Vagina (tissue), 2 donors: ENCODE measurements around the gene CLTB.

ENCODE experiments used
- POLR2A ChIP-seq, 2 donors: fragments of 450-650 bp; IDR thresholded peaks; one replicate each; pipeline ENCODE4 v1.6.1; 2017; ENCODE audit warnings: antibody characterized with exemption in 2 of 2, mild to moderate bottlenecking in 2 of 2, moderate library complexity in 2 of 2
- POLR2AphosphoS5 ChIP-seq, 2 donors: sonication (generic); formaldehyde crosslinking; IDR thresholded peaks; one replicate each; pipeline ENCODE4 v1.9.0; 2017; ENCODE audit warnings: antibody characterized with exemption in 2 of 2, mild to moderate bottlenecking in 2 of 2, low read depth in 1 of 2; ENCODE audit not compliant: insufficient read depth in 1 of 2
- TF ChIP-seq, protein P1 (sequence below), 3 experiments: fragments of 450-650 bp in 2 of 3; fragments of 200-600 bp in 1 of 3; sonication (generic) in 1 of 3; IDR thresholded peaks; one replicate each; pipeline ENCODE4 v1.5.1; 2017 to 2019; ENCODE audit warnings: antibody characterized with exemption in 3 of 3, mild to moderate bottlenecking in 2 of 3, moderate library complexity in 2 of 3

DNA sequence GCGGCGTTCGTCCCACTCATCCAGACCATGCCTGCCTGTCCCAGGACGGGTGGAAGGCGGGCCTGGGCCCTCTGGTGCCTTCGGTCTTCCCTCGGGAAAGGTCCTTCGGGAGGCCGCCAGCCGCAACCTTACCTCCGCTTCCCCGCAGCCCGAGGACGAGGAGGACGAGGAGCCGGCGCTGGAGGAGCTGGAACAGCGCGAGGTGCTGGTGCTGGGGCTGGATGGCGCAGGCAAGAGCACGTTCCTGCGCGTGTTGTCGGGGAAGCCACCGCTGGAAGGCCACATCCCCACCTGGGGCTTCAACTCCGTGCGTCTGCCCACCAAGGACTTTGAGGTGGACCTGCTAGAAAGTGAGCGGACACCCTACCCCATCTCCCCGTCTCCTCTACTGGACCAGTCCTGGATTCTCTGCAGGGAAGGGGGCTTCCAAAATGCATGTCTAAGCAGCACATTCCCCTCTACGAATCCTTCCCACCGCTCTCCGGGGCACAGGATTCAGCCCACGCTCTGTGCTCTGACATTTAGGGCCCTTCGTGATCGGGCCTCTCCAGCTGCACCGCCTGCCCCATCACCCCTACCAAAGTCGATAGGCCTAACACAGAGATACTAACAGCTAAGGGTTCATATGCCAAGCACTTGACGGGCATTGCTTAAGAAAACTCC is 50.0 kb downstream of the CLTB start:
- TF ChIP-seq, protein P1, sequence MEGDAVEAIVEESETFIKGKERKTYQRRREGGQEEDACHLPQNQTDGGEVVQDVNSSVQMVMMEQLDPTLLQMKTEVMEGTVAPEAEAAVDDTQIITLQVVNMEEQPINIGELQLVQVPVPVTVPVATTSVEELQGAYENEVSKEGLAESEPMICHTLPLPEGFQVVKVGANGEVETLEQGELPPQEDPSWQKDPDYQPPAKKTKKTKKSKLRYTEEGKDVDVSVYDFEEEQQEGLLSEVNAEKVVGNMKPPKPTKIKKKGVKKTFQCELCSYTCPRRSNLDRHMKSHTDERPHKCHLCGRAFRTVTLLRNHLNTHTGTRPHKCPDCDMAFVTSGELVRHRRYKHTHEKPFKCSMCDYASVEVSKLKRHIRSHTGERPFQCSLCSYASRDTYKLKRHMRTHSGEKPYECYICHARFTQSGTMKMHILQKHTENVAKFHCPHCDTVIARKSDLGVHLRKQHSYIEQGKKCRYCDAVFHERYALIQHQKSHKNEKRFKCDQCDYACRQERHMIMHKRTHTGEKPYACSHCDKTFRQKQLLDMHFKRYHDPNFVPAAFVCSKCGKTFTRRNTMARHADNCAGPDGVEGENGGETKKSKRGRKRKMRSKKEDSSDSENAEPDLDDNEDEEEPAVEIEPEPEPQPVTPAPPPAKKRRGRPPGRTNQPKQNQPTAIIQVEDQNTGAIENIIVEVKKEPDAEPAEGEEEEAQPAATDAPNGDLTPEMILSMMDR (IDR thresholded peaks at IDR 0.05): no peak
- TF ChIP-seq POLR2A (IDR thresholded peaks at IDR 0.05) (no peak), POLR2AphosphoS5 (IDR thresholded peaks at IDR 0.05; ENCODE audit: insufficient read depth in 1 of 2, low read depth in 1 of 2) (no peak)
